ENCODE results near the gene ZC3H11A.

- no peak for TF ChIP-seq CTCF (IDR thresholded peaks at IDR 0.05)
- TF ChIP-seq POLR2A (IDR thresholded peaks at IDR 0.05): no peak
Measured at GRCh38 chr1:203794764-203795440, 521 bp upstream of the ZC3H11A start.
